ENCODE measurements around the gene SIL1. TPM values are rescaled to one million over a fixed set of nuclear protein-coding genes. Genes with fewer than 3 reads are reported as not detected.

SIL1 gene
- total and polyA plus RNA-seq, 2 donors (not counting 1 experiment from before 2014, with no cell fraction given): 66.4 to 85.5 TPM

GRCh38 chr5:139104577-139105276 is 93.4 kb downstream of the SIL1 start:
- Histone ChIP-seq H3K36me3 (ENCODE audit: control insufficient read depth, insufficient read depth, low read length) (no peaks in the 10 kb centered on the region), H4K20me1 (ENCODE audit: control insufficient read depth, extremely low read depth, insufficient read depth, low read length) (no peaks in the 10 kb centered on the region), H3K9ac (ENCODE audit: insufficient read depth, low read length) (peak overlapping the region; percentile 16), H2AFZ (ENCODE audit: low read length) (peak overlapping the region; percentile 77), H3K9me3 (ENCODE audit: control insufficient read depth, insufficient read depth, low read depth, low read length) (no peaks in the 10 kb centered on the region), H3K79me2 (ENCODE audit: control insufficient read depth, insufficient read depth, low read length) (no peaks in the 10 kb centered on the region), H3K27ac (ENCODE audit: insufficient read depth, low read length) (peak overlapping the region; percentile 73), H3K4me2 (ENCODE audit: extremely low read depth, insufficient read depth, low read length) (peak overlapping the region; percentile 89), H3K27me3 (ENCODE audit: control insufficient read depth, insufficient read depth, low read length) (no peaks in the 10 kb centered on the region), H3K4me1 (ENCODE audit: control insufficient read depth, extremely low read depth, insufficient read depth, low read length) (peaks cover 11% of the 10 kb centered on the region), H3K4me3 (replicated peaks in 1 of 4; ENCODE audit: control extremely low read depth in 1 of 4, insufficient read depth in 1 of 4, low read depth in 3 of 4, low read length in 4 of 4) (peak overlapping the region in 2 of 4 experiments; percentile 1 to 5)
- no peak for TF ChIP-seq EZH2 (IDR thresholded peaks at IDR 0.05; ENCODE audit: low read length, missing control alignments)
- TF ChIP-seq CTCF (conservative IDR thresholded peaks at IDR 0.05 in 1 of 2, IDR thresholded peaks at IDR 0.05 in 1 of 2; ENCODE audit: low read depth in 1 of 2, low read length in 2 of 2): no peak
- peak; percentile 92 to 96 for DNase-seq (ENCODE audit: low read depth in 2 of 2)

- Histone ChIP-seq H3K79me2 (ENCODE audit: control insufficient read depth, insufficient read depth, low read length) (no peaks in the 10 kb centered on the region), H3K27ac (ENCODE audit: insufficient read depth, low read length) (no peak overlapping the region), H3K9me3 (ENCODE audit: control insufficient read depth, insufficient read depth, low read depth, low read length) (no peaks in the 10 kb centered on the region), H3K4me3 (replicated peaks in 1 of 4; ENCODE audit: control extremely low read depth in 1 of 4, insufficient read depth in 1 of 4, low read depth in 3 of 4, low read length in 4 of 4) (no peak overlapping the region), H2AFZ (ENCODE audit: low read length) (no peak overlapping the region), H3K4me2 (ENCODE audit: extremely low read depth, insufficient read depth, low read length) (no peak overlapping the region), H3K9ac (ENCODE audit: insufficient read depth, low read length) (no peak overlapping the region), H3K36me3 (ENCODE audit: control insufficient read depth, insufficient read depth, low read length) (no peaks in the 10 kb centered on the region), H3K4me1 (ENCODE audit: control insufficient read depth, extremely low read depth, insufficient read depth, low read length) (peaks cover 11% of the 10 kb centered on the region), H4K20me1 (ENCODE audit: control insufficient read depth, extremely low read depth, insufficient read depth, low read length) (no peaks in the 10 kb centered on the region), H3K27me3 (ENCODE audit: control insufficient read depth, insufficient read depth, low read length) (no peaks in the 10 kb centered on the region)
- no peak for DNase-seq (ENCODE audit: low read depth in 2 of 2)
- TF ChIP-seq EZH2 (IDR thresholded peaks at IDR 0.05; ENCODE audit: low read length, missing control alignments): no peak
- TF ChIP-seq CTCF (conservative IDR thresholded peaks at IDR 0.05 in 1 of 2, IDR thresholded peaks at IDR 0.05 in 1 of 2; ENCODE audit: low read depth in 1 of 2, low read length in 2 of 2): no peak
These were observed 94.4 kb downstream of the SIL1 start for GRCh38 chr5:139103762-139104161.

- Histone ChIP-seq H3K9ac (ENCODE audit: insufficient read depth, low read length) (no peak overlapping the region), H4K20me1 (ENCODE audit: control insufficient read depth, extremely low read depth, insufficient read depth, low read length) (no peaks in the 10 kb centered on the region), H3K4me1 (ENCODE audit: control insufficient read depth, extremely low read depth, insufficient read depth, low read length) (peaks cover 9% of the 10 kb centered on the region), H3K9me3 (ENCODE audit: control insufficient read depth, insufficient read depth, low read depth, low read length) (no peaks in the 10 kb centered on the region), H3K4me3 (replicated peaks in 1 of 4; ENCODE audit: control extremely low read depth in 1 of 4, insufficient read depth in 1 of 4, low read depth in 3 of 4, low read length in 4 of 4) (no peak overlapping the region), H3K27me3 (ENCODE audit: control insufficient read depth, insufficient read depth, low read length) (no peaks in the 10 kb centered on the region), H3K4me2 (ENCODE audit: extremely low read depth, insufficient read depth, low read length) (no peak overlapping the region), H2AFZ (ENCODE audit: low read length) (no peak overlapping the region), H3K27ac (ENCODE audit: insufficient read depth, low read length) (no peak overlapping the region), H3K36me3 (ENCODE audit: control insufficient read depth, insufficient read depth, low read length) (no peaks in the 10 kb centered on the region), H3K79me2 (ENCODE audit: control insufficient read depth, insufficient read depth, low read length) (no peaks in the 10 kb centered on the region)
- peak; percentile 51 to 74 for DNase-seq (ENCODE audit: low read depth in 2 of 2)
- TF ChIP-seq EZH2 (IDR thresholded peaks at IDR 0.05; ENCODE audit: low read length, missing control alignments) (no peak), CTCF (conservative IDR thresholded peaks at IDR 0.05 in 1 of 2, IDR thresholded peaks at IDR 0.05 in 1 of 2; ENCODE audit: low read depth in 1 of 2, low read length in 2 of 2) (no peak)
These were observed 97.3 kb downstream of the SIL1 start for GRCh38 chr5:139100825-139101224.

All from fibroblast of lung (primary cell).